OCI-LY1 (cell line): Measurements from ENCODE around the gene PIP4K2C.
"Not testable (repeated sequence)": the region's sequence is repeated elsewhere in the genome, so short reads cannot be mapped to it uniquely, and the experiment has no call there.

Experiments used
- CTCF ChIP-seq: fragments of 200-600 bp; sonication (generic), shearing (Covaris generic); IDR thresholded peaks from 2 replicates; pipeline ENCODE4 v1.5.1; 2017; ENCODE audit warnings: mild to moderate bottlenecking, antibody characterized with exemption, low read length, moderate library complexity, mixed read lengths
- EZH2 ChIP-seq: fragments of 200-600 bp; sonication (generic), shearing (Covaris generic); IDR thresholded peaks from 2 replicates; pipeline ENCODE4 v1.8.0; 2017; ENCODE audit warnings: borderline replicate concordance, mixed run types, mild to moderate bottlenecking, antibody characterized with exemption, low read length, moderate library complexity, mixed read lengths

- TF ChIP-seq EZH2, CTCF: not testable (repeated sequence)
Measured at GRCh38 chr12:57645990-57646658, 55.1 kb downstream of the PIP4K2C start.
